HepG2 (cell line): ENCODE measurements around the gene SERTAD3. TPM values are rescaled to one million over a fixed set of nuclear protein-coding genes. Genes with fewer than 3 reads are reported as not detected.
A peak's percentile ranks its signal among the peaks of the same experiment; 100 is the strongest.

Experiments used
- AKNA ChIP-seq: sonication (generic); formaldehyde crosslinking; IDR thresholded peaks from 2 replicates; pipeline ENCODE4 v1.4.0; 2020; ENCODE audit warnings: missing genetic modification reagents, borderline replicate concordance
- BRD4 ChIP-seq: sonication (generic); formaldehyde crosslinking; IDR thresholded peaks from 2 replicates; pipeline ENCODE4 v1.4.0; 2020; ENCODE audit warnings: missing genetic modification reagents
- CCDC6 ChIP-seq: sonication (generic); formaldehyde crosslinking; IDR thresholded peaks from 2 replicates; pipeline ENCODE4 v1.8.1; 2022; ENCODE audit warnings: mild to moderate bottlenecking, missing genetic modification reagents, moderate library complexity
- CEBPZ ChIP-seq: IDR thresholded peaks from 2 replicates; pipeline ENCODE4 v1.6.1; 2012; ENCODE audit warnings: low read length, improper control_type of control experiment
- FIP1L1 ChIP-seq: fragments of 200-400 bp; formaldehyde crosslinking; IDR thresholded peaks from 2 replicates; pipeline ENCODE4 v1.6.1; 2018; ENCODE audit warnings: low read depth, mild to moderate bottlenecking, low read length, moderate library complexity, borderline replicate concordance; ENCODE audit not compliant: insufficient read depth
- IKZF1 ChIP-seq: fragments of 450-650 bp; IDR thresholded peaks from 2 replicates; pipeline ENCODE4 v1.7.1; 2016
- KMT2A ChIP-seq: sonication (generic); formaldehyde crosslinking; IDR thresholded peaks from 2 replicates; pipeline ENCODE4 v1.4.0; 2020; ENCODE audit warnings: missing genetic modification reagents
- MED13 ChIP-seq: sonication (generic); formaldehyde crosslinking; IDR thresholded peaks from 2 replicates; pipeline ENCODE4 v1.5.0; 2020; ENCODE audit warnings: missing genetic modification reagents
- NFE2L1 ChIP-seq: sonication (generic); formaldehyde crosslinking; IDR thresholded peaks from 2 replicates; pipeline ENCODE4 v1.4.0; 2020; ENCODE audit warnings: missing genetic modification reagents, mild to moderate bottlenecking, borderline replicate concordance
- NRL ChIP-seq: sonication (generic); formaldehyde crosslinking; IDR thresholded peaks from 2 replicates; pipeline ENCODE4 v1.5.0; 2020; ENCODE audit warnings: missing genetic modification reagents, mild to moderate bottlenecking, moderate library complexity, borderline replicate concordance
- PBX2 ChIP-seq: IDR thresholded peaks from 2 replicates; pipeline ENCODE4 v1.6.1; 2016; ENCODE audit warnings: control low read depth
- REXO4 ChIP-seq: sonication (generic); formaldehyde crosslinking; IDR thresholded peaks from 2 replicates; pipeline ENCODE4 v1.8.0; 2022; ENCODE audit warnings: missing genetic modification reagents, mild to moderate bottlenecking, borderline replicate concordance
- SOX6 ChIP-seq, 2 experiments: fragments of 450-650 bp in 1 of 2; sonication (generic) in 1 of 2; formaldehyde crosslinking in 1 of 2; IDR thresholded peaks; 2 replicates each; pipeline versions ENCODE4 v1.4.0 to v1.6.1; 2017 to 2020; ENCODE audit warnings: antibody characterized with exemption in 1 of 2, mild to moderate bottlenecking in 1 of 2, missing genetic modification reagents in 1 of 2
- XRCC5 ChIP-seq: fragments of 200-400 bp; formaldehyde crosslinking; optimal IDR thresholded peaks from 2 replicates; pipeline ENCODE3; 2017; ENCODE audit warnings: mild to moderate bottlenecking, low read length
- ZBTB33 ChIP-seq: sonication (generic); formaldehyde crosslinking; IDR thresholded peaks from 2 replicates; pipeline ENCODE4 v1.4.0; 2020; ENCODE audit warnings: missing genetic modification reagents
- ZNF451 ChIP-seq: sonication (generic); formaldehyde crosslinking; IDR thresholded peaks from 2 replicates; pipeline ENCODE4 v1.5.0; 2020; ENCODE audit warnings: mild to moderate bottlenecking, missing genetic modification reagents
- ZNF496 ChIP-seq: sonication (generic); formaldehyde crosslinking; IDR thresholded peaks from 2 replicates; pipeline ENCODE4 v1.8.1; 2023; ENCODE audit warnings: mild to moderate bottlenecking, moderate library complexity, missing genetic modification reagents; ENCODE audit not compliant: insufficient replicate concordance
- ZSCAN9 ChIP-seq: IDR thresholded peaks from 2 replicates; pipeline ENCODE4 v1.6.1; 2016; ENCODE audit warnings: borderline replicate concordance
- polyA plus RNA-seq, 8 experiments: library from polyadenylated mRNA; depleted of rRNA in 3 of 8; stranded (reverse) in 7 of 8; unstranded in 1 of 8; fragments of >200 nt; fragmentation: Illumina TruSeq in 4 of 8; extraction: Trizol in 4 of 8; gene quantifications; 2 replicates each; pipeline versions ENCODE4 v1.2.1 to v1.2.3, GENCODE V29; 2011 to 2016; ENCODE audit warnings: low read depth in 4 of 8, missing spikeins in 1 of 8, mixed read lengths in 1 of 8; ENCODE audit not compliant: insufficient read depth in 1 of 8
- total RNA-seq, 5 experiments: library from RNA; depleted of rRNA; stranded (reverse); fragments of >200 nt; fragmentation: Illumina TruSeq; extraction: Trizol; gene quantifications; 2 replicates each; pipeline ENCODE4 v1.2.3, GENCODE V29; 2016; ENCODE audit warnings: low read depth in 1 of 5

Gene SERTAD3
- total and polyA plus RNA-seq, 2 of the 13 experiments (the other 11 are each of a cell fraction or from before 2014, with no cell fraction given) = 9.6 to 16.9 TPM

- TF ChIP-seq ZSCAN9 (CRISPR knock-in tag) (0 out of 2 replicates have a peak, but pooled peaks have one; percentile 29), ZNF451 (no peak), CCDC6 (CRISPR knock-in tag) (no peak), BRD4 (CRISPR knock-in tag) (no peak), ZNF496 (CRISPR knock-in tag) (no peak), FIP1L1 (no peak), SOX6 (IDR thresholded peaks at IDR 0.05) (no peak), SOX6 (CRISPR knock-in tag; IDR thresholded peaks at IDR 0.05) (peak; percentile 48; the same call in 1 of the 2 replicates), MED13 (CRISPR knock-in tag) (no peak), ZBTB33 (no peak), IKZF1 (no peak), AKNA (CRISPR knock-in tag) (no peak), NRL (CRISPR knock-in tag) (no peak), CEBPZ (no peak), NFE2L1 (CRISPR knock-in tag) (no peak), KMT2A (CRISPR knock-in tag) (no peak), REXO4 (CRISPR knock-in tag) (no peak), XRCC5 (no peak), PBX2 (no peak)
Observed at GRCh38 chr19:40416918-40417642, 27.1 kb downstream of the SERTAD3 start (continued).
